Gastroesophageal sphincter (tissue), 3 donors: Measurements from ENCODE around the gene OR13C8.

Source experiments
- POLR2A ChIP-seq, 2 donors: fragments of 450-650 bp; IDR thresholded peaks; one replicate each; pipeline ENCODE4 v1.6.1; 2017; ENCODE audit warnings: antibody characterized with exemption in 2 of 2, mild to moderate bottlenecking in 2 of 2, moderate library complexity in 1 of 2
- TF ChIP-seq, protein P1 (sequence below), 4 experiments: fragments of 200-600 bp in 2 of 4; fragments of 450-650 bp in 2 of 4; sonication (generic) in 1 of 4; IDR thresholded peaks; one replicate each; pipeline ENCODE4 v1.5.1; 2017 to 2019; ENCODE audit warnings: antibody characterized with exemption in 4 of 4, mild to moderate bottlenecking in 2 of 4, moderate library complexity in 2 of 4

GRCh38 chr9:104553261-104553660, 15.7 kb upstream of the OR13C8 start:
- TF ChIP-seq, protein P1, sequence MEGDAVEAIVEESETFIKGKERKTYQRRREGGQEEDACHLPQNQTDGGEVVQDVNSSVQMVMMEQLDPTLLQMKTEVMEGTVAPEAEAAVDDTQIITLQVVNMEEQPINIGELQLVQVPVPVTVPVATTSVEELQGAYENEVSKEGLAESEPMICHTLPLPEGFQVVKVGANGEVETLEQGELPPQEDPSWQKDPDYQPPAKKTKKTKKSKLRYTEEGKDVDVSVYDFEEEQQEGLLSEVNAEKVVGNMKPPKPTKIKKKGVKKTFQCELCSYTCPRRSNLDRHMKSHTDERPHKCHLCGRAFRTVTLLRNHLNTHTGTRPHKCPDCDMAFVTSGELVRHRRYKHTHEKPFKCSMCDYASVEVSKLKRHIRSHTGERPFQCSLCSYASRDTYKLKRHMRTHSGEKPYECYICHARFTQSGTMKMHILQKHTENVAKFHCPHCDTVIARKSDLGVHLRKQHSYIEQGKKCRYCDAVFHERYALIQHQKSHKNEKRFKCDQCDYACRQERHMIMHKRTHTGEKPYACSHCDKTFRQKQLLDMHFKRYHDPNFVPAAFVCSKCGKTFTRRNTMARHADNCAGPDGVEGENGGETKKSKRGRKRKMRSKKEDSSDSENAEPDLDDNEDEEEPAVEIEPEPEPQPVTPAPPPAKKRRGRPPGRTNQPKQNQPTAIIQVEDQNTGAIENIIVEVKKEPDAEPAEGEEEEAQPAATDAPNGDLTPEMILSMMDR (IDR thresholded peaks at IDR 0.05): no peak
- no peak for TF ChIP-seq POLR2A (IDR thresholded peaks at IDR 0.05)
